Measurements from ENCODE around the gene TGM2. TPM values are rescaled to one million over a fixed set of nuclear protein-coding genes. Genes with fewer than 3 reads are reported as not detected.
A peak's percentile ranks its signal among the peaks of the same experiment; 100 is the strongest.

The TGM2 gene
- total and polyA plus RNA-seq, 9 of the 15 experiments (the other 6 are each of a cell fraction or from before 2014, with no cell fraction given) = 5.5 to 78.5 (median 37.6) TPM

GRCh38 chr20:38159957-38160756 lies 4.9 kb downstream of the TGM2 start (continued):
- TF ChIP-seq RFX7 (CRISPR knock-in tag; IDR thresholded peaks at IDR 0.05) (no peak), TFE3 (CRISPR knock-in tag; IDR thresholded peaks at IDR 0.05) (no peak), SMAD1 (IDR thresholded peaks at IDR 0.05; ENCODE audit: low read depth, low read length, partially characterized antibody) (peak; percentile 47), MGA (IDR thresholded peaks at IDR 0.05) (no peak), POLR2B (IDR thresholded peaks at IDR 0.05; ENCODE audit: low read depth, partially characterized antibody) (no peak), ZNF124 (CRISPR knock-in tag; IDR thresholded peaks at IDR 0.05) (no peak)
- TF ChIP-seq, protein P1, sequence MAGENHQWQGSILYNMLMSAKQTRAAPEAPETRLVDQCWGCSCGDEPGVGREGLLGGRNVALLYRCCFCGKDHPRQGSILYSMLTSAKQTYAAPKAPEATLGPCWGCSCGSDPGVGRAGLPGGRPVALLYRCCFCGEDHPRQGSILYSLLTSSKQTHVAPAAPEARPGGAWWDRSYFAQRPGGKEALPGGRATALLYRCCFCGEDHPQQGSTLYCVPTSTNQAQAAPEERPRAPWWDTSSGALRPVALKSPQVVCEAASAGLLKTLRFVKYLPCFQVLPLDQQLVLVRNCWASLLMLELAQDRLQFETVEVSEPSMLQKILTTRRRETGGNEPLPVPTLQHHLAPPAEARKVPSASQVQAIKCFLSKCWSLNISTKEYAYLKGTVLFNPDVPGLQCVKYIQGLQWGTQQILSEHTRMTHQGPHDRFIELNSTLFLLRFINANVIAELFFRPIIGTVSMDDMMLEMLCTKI (IDR thresholded peaks at IDR 0.05; ENCODE audit: partially characterized antibody) = no peak
- TF ChIP-seq, protein P2, sequence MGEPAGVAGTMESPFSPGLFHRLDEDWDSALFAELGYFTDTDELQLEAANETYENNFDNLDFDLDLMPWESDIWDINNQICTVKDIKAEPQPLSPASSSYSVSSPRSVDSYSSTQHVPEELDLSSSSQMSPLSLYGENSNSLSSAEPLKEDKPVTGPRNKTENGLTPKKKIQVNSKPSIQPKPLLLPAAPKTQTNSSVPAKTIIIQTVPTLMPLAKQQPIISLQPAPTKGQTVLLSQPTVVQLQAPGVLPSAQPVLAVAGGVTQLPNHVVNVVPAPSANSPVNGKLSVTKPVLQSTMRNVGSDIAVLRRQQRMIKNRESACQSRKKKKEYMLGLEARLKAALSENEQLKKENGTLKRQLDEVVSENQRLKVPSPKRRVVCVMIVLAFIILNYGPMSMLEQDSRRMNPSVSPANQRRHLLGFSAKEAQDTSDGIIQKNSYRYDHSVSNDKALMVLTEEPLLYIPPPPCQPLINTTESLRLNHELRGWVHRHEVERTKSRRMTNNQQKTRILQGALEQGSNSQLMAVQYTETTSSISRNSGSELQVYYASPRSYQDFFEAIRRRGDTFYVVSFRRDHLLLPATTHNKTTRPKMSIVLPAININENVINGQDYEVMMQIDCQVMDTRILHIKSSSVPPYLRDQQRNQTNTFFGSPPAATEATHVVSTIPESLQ (CRISPR knock-in tag; IDR thresholded peaks at IDR 0.05) = no peak
